ENCODE measurements around the gene PPP2R5A. TPM values are rescaled to one million over a fixed set of nuclear protein-coding genes. Genes with fewer than 3 reads are reported as not detected.

PPP2R5A gene
- total RNA-seq, 4 donors from 2014 or later: 32.2 to 68.3 (median 51.8) TPM

DNA sequence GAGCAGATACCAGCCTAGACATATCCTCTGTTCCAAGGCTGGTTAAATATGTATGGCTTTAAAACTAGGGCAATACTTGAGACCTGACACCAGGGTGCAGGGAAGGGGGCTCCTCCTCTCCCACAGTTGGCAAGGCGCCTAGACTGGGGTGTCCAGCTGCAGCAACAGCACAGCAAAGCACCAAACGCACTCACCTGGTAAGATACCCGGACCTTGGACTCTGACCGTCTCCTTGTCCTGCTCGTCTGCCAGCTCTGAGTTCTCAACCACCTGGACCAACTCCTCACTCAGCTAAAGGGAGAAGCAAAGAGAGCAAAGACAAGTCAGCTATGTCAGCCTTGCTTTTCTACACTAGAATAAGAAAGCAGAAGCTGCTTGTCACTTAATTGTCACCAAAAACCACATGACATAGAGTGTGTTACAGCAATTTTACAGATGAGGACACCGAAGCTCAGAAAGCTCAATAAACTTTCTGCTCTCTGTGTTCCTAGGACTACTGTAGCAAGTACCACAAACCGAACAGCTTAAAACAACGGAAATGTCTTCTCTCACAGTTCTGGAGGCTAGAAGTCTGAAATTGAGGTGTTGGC is 125.1 kb downstream of the PPP2R5A start:
- H3K27me3 ChIP-seq: no peaks in the 10 kb centered on the region
- DNase-seq: no peak
- 78 to 80% methylated on average over 1 to 8 of the region's 8 CpGs for WGBS, 2 donors (ENCODE audit: low coverage in 1 of 2)
- H3K4me3 ChIP-seq: no peak overlapping the region
- no peaks in the 10 kb centered on the region for H3K9me3 ChIP-seq
- H3K4me1 ChIP-seq: peaks cover 0 to 11% (median 8%) of the 10 kb centered on the region in 4 donors
- intact Hi-C loops (cut with DNase I; ENCODE audit: low total_unique reads): no loop called here
- H3K36me3 ChIP-seq: no peaks in the 10 kb centered on the region
- TF ChIP-seq EP300 (IDR thresholded peaks at IDR 0.05; ENCODE audit: low read depth) (no peak), POLR2A (IDR thresholded peaks at IDR 0.05) (no peak), CTCF (IDR thresholded peaks at IDR 0.05) (no peak), POLR2AphosphoS5 (IDR thresholded peaks at IDR 0.05) (no peak)
- no peak overlapping the region for H3K27ac ChIP-seq
- in situ Hi-C loops (cut with MboI; ENCODE audit: low pct_ligation_motif_present in 1 of 4, low pct_unique_long_range_greater_than_20kb in 1 of 4, low sequenced_read_pairs in 3 of 4): no loop called here

Small RNA genes within 50 kb of the gene (small RNA-seq; reads per million reads assigned to genes)
- gene SNORA16B: 0 reads per million in 4 donors

Other genes with a start within 250 kb of the PPP2R5A start
- gene INTS7, start 249.9 kb upstream of the PPP2R5A start, total RNA-seq: 1 to 10 TPM; 7.1 to 10.0 (median 9.5) TPM
- 1 to 10 TPM in 2 of 4 donors, under 1 TPM in 1, not detected in 1; 0.16 to 5.0 (median 3.3) TPM for gene DTL, start 249.7 kb upstream of the PPP2R5A start, total RNA-seq
- 1 to 10 TPM in 3 of 4 donors, not detected in 1; 2.6 to 4.6 (median 2.7) TPM for gene PACC1, start 129.5 kb downstream of the PPP2R5A start, total RNA-seq
- 10 to 100 TPM; 24.2 to 91.5 (median 35.7) TPM for gene NENF, start 147.5 kb downstream of the PPP2R5A start, total RNA-seq